HepG2 (cell line): ENCODE data around the gene EFNB1. TPM values are rescaled to one million over a fixed set of nuclear protein-coding genes. Genes with fewer than 3 reads are reported as not detected.

Source experiments
- ATAC-seq: fragments of 200-7000 bp; cut with Tn5 transposase; 3 replicates; pipeline ENCODE4 v1.9.1; 2020; ENCODE audit warnings: mild to moderate bottlenecking, moderate library complexity
- BruUV-seq: library from RNA; stranded (reverse); fragments of 400-500 nt; replicated peaks from 2 replicates; lab custom pipeline; 2021; lab: Mats Ljungman, UMichigan
- CTCF ChIA-PET: fragments of 300-600 bp; formaldehyde crosslinking; extraction: SDS; loops from one replicate; lab custom pipeline; 2021; ENCODE audit warnings: low total read pairs, inconsistent platforms, low intra/inter-chr PET ratio; lab: Yijun Ruan, JAX
- POLR2A ChIA-PET: fragments of 350-600 bp; sonication (Branson Sonifier 250); formaldehyde crosslinking; loops from one replicate; lab custom pipeline; 2020; ENCODE audit warnings: antibody characterized with exemption, inconsistent platforms; lab: Yijun Ruan, JAX
- DNase-seq: peaks from one replicate; pipeline ENCODE4 v3.0.0-alpha.2; 2015; ENCODE audit warnings: low spot score
- FAIRE-seq: peaks from 3 replicates; lab custom pipeline; 2011; peaks lifted over from hg19 to GRCh38; lab: Jason Lieb, UNC
- H2AFZ ChIP-seq: one replicate; pipeline ENCODE4 v1.6.1; 2011; ENCODE audit warnings: low read length, inconsistent platforms
- H3K27ac ChIP-seq: fragments of 300-600 bp; 3 replicates; pipeline ENCODE4 v1.8.0; 2011; ENCODE audit warnings: mixed run types, mild to moderate bottlenecking, mixed read lengths, low read length, inconsistent platforms; ENCODE audit not compliant: insufficient read depth; ENCODE audit errors: extremely low read length
- H3K27me3 ChIP-seq, 2 experiments: fragments of 200-600 bp in 1 of 2; 2 replicates in 1 of 2; 3 replicates in 1 of 2; pipeline versions ENCODE4 v1.6.0 to v1.8.0; 2011; ENCODE audit warnings: low read length in 2 of 2, mild to moderate bottlenecking in 2 of 2, moderate library complexity in 2 of 2, inconsistent platforms in 1 of 2; ENCODE audit not compliant: insufficient read depth in 2 of 2, control insufficient read depth in 1 of 2
- H3K36me3 ChIP-seq, 2 experiments: fragments of 200-600 bp in 1 of 2; replicated peaks in 1 of 2; 2 replicates in 1 of 2; 3 replicates in 1 of 2; pipeline versions ENCODE4 v1.5.1 to v1.8.0; 2011; ENCODE audit warnings: low read length in 2 of 2, inconsistent platforms in 1 of 2; ENCODE audit not compliant: insufficient read depth in 2 of 2, control insufficient read depth in 1 of 2
- H3K4me1 ChIP-seq: 2 replicates; pipeline ENCODE4 v1.5.1; 2012; ENCODE audit warnings: low read length, inconsistent platforms; ENCODE audit not compliant: insufficient read depth
- H3K4me2 ChIP-seq: 2 replicates; pipeline ENCODE4 v1.6.0; 2011; ENCODE audit warnings: low read depth, low read length, inconsistent platforms
- H3K4me3 ChIP-seq, 3 experiments: fragments of 200-600 bp in 1 of 3; sonication (generic), shearing (Covaris generic) in 1 of 3; replicated peaks in 1 of 3; 2 replicates each; pipeline ENCODE4 v1.5.1; 2011 to 2016; ENCODE audit warnings: low read length in 3 of 3, inconsistent platforms in 2 of 3, low read depth in 2 of 3, mild to moderate bottlenecking in 2 of 3, control low read depth in 1 of 3, mixed read lengths in 1 of 3; ENCODE audit not compliant: insufficient read depth in 1 of 3
- H3K79me2 ChIP-seq: one replicate; pipeline ENCODE4 v1.6.1; 2011; ENCODE audit warnings: low read length, inconsistent platforms; ENCODE audit not compliant: insufficient read depth
- H3K9ac ChIP-seq: 2 replicates; pipeline ENCODE4 v1.6.0; 2011; ENCODE audit warnings: mild to moderate bottlenecking, low read depth, low read length, inconsistent platforms; ENCODE audit not compliant: insufficient read depth
- H3K9me3 ChIP-seq: 2 replicates; pipeline ENCODE4 v1.5.1; 2012; ENCODE audit warnings: mild to moderate bottlenecking, low read length
- H4K20me1 ChIP-seq: 2 replicates; pipeline ENCODE4 v1.6.0; 2011; ENCODE audit warnings: inconsistent platforms, mild to moderate bottlenecking, low read length, moderate library complexity; ENCODE audit not compliant: insufficient read depth
- CCAR2 ChIP-seq: fragments of 200-400 bp; formaldehyde crosslinking; optimal IDR thresholded peaks from 2 replicates; pipeline ENCODE3; 2018; ENCODE audit warnings: low read depth, mild to moderate bottlenecking, low read length, moderate library complexity
- DDIT3 ChIP-seq: sonication (generic); formaldehyde crosslinking; IDR thresholded peaks from 2 replicates; pipeline ENCODE4 v1.4.0; 2020; ENCODE audit warnings: mild to moderate bottlenecking, missing genetic modification reagents
- ETS1 ChIP-seq: sonication (generic); formaldehyde crosslinking; IDR thresholded peaks from 2 replicates; pipeline ENCODE4 v1.4.0; 2020; ENCODE audit warnings: missing genetic modification reagents
- HOXA5 ChIP-seq: sonication (generic); formaldehyde crosslinking; IDR thresholded peaks from 2 replicates; pipeline ENCODE4 v1.4.0; 2020; ENCODE audit warnings: missing genetic modification reagents
- KAT7 ChIP-seq: IDR thresholded peaks from 2 replicates; pipeline ENCODE4 v1.6.1; 2018; ENCODE audit warnings: borderline replicate concordance, missing compliant biosample characterization
- KAT8 ChIP-seq: IDR thresholded peaks from 2 replicates; pipeline ENCODE4 v1.6.1; 2016; ENCODE audit warnings: missing genetic modification reagents, missing compliant biosample characterization
- KDM5B ChIP-seq: sonication (generic); formaldehyde crosslinking; IDR thresholded peaks from 2 replicates; pipeline ENCODE4 v1.4.0; 2020; ENCODE audit warnings: missing genetic modification reagents, mild to moderate bottlenecking, borderline replicate concordance
- MED1 ChIP-seq: sonication (generic); formaldehyde crosslinking; IDR thresholded peaks from 2 replicates; pipeline ENCODE4 v1.4.0; 2020; ENCODE audit warnings: missing genetic modification reagents
- MEF2D ChIP-seq: sonication (generic); formaldehyde crosslinking; IDR thresholded peaks from 2 replicates; pipeline ENCODE4 v1.5.1; 2020; ENCODE audit warnings: mild to moderate bottlenecking, missing genetic modification reagents
- MLXIP ChIP-seq: sonication (generic); formaldehyde crosslinking; IDR thresholded peaks from 2 replicates; pipeline ENCODE4 v1.9.0; 2021; ENCODE audit warnings: missing genetic modification reagents, borderline replicate concordance
- PRPF4 ChIP-seq: fragments of 200-400 bp; formaldehyde crosslinking; IDR thresholded peaks from 2 replicates; pipeline ENCODE4 v1.6.1; 2016; ENCODE audit warnings: low read length, low read depth; ENCODE audit not compliant: poor library complexity, severe bottlenecking
- THAP9 ChIP-seq: sonication (generic); formaldehyde crosslinking; IDR thresholded peaks from 2 replicates; pipeline ENCODE4; 2020; ENCODE audit warnings: missing genetic modification reagents, mild to moderate bottlenecking, borderline replicate concordance
- ZNF235 ChIP-seq: sonication (generic); formaldehyde crosslinking; IDR thresholded peaks from 2 replicates; pipeline ENCODE4 v1.8.1; 2023; ENCODE audit warnings: mild to moderate bottlenecking, missing genetic modification reagents, borderline replicate concordance
- ZNF335 ChIP-seq: sonication (generic); formaldehyde crosslinking; IDR thresholded peaks from 2 replicates; pipeline ENCODE4 v1.4.0; 2020; ENCODE audit warnings: missing genetic modification reagents
- ZNF564 ChIP-seq: sonication (generic); formaldehyde crosslinking; IDR thresholded peaks from 2 replicates; pipeline ENCODE4 v1.8.1; 2023; ENCODE audit warnings: mild to moderate bottlenecking, missing genetic modification reagents
- ZNF614 ChIP-seq: IDR thresholded peaks from 2 replicates; pipeline ENCODE4 v1.6.1; 2018; ENCODE audit warnings: missing biosample characterization, missing genetic modification reagents, inconsistent platforms, borderline replicate concordance
- ZNF773 ChIP-seq: sonication (generic); formaldehyde crosslinking; IDR thresholded peaks from 2 replicates; pipeline ENCODE4 v1.4.0; 2020; ENCODE audit warnings: missing genetic modification reagents, borderline replicate concordance
- WGBS: methylation state at CpG from one replicate; pipeline ENCODE4 v1.1.6; 2017; ENCODE audit warnings: low lambda C conversion rate; 5-methylcytosine and 5-hydroxymethylcytosine counted together
- in situ Hi-C: cut with HindIII; loops from 2 replicates; pipeline ENCODE4 v1.10.0; 2017; ENCODE audit warnings: low pct_unique_long_range_greater_than_20kb; ENCODE audit not compliant: extremely low pct_ligation_motif_present
- intact Hi-C: fragments of 100-400 bp; cut with micrococcal nuclease; formaldehyde crosslinking; loops from one replicate; pipeline ENCODE4 v1.10.0; 2022; ENCODE audit not compliant: unreplicated experiment
- polyA plus RNA-seq, 8 experiments: library from polyadenylated mRNA; depleted of rRNA in 3 of 8; stranded (reverse) in 7 of 8; unstranded in 1 of 8; fragments of >200 nt; fragmentation: Illumina TruSeq in 4 of 8; extraction: Trizol in 4 of 8; gene quantifications; 2 replicates each; pipeline versions ENCODE4 v1.2.1 to v1.2.3, GENCODE V29; 2011 to 2016; ENCODE audit warnings: low read depth in 4 of 8, missing spikeins in 1 of 8, mixed read lengths in 1 of 8; ENCODE audit not compliant: insufficient read depth in 1 of 8
- total RNA-seq, 5 experiments: library from RNA; depleted of rRNA; stranded (reverse); fragments of >200 nt; fragmentation: Illumina TruSeq; extraction: Trizol; gene quantifications; 2 replicates each; pipeline ENCODE4 v1.2.3, GENCODE V29; 2016; ENCODE audit warnings: low read depth in 1 of 5

EFNB1 gene
- total and polyA plus RNA-seq, 2 of the 13 experiments (the other 11 are each of a cell fraction or from before 2014, with no cell fraction given): 4.0 to 4.1 TPM

- no peak overlapping the region for H3K27ac ChIP-seq
- POLR2A ChIA-PET: no interaction called here
- H3K36me3 ChIP-seq: no peaks in the 10 kb centered on the region
- H3K4me1 ChIP-seq: peaks cover 17% of the 10 kb centered on the region
- ATAC-seq (no peak), FAIRE-seq (no peak), DNase-seq (no peak)
- 0% methylated on average over 1 of the region's 2 CpGs for WGBS
- in situ Hi-C loops (no loop called here), intact Hi-C loops (no loop called here)
- no peak overlapping the region for H3K4me3 ChIP-seq
- BruUV-seq: no TSS peak
- H4K20me1 ChIP-seq: no peaks in the 10 kb centered on the region
- H3K9me3 ChIP-seq: no peaks in the 10 kb centered on the region
- CTCF ChIA-PET: no interaction called here
- no peak overlapping the region for H2AFZ ChIP-seq
- H3K9ac ChIP-seq: no peak overlapping the region
- H3K79me2 ChIP-seq: no peaks in the 10 kb centered on the region
- TF ChIP-seq ZNF235 (CRISPR knock-in tag) (no peak), KAT8 (CRISPR knock-in tag) (no peak), KDM5B (CRISPR knock-in tag) (no peak), ZNF335 (CRISPR knock-in tag) (no peak), ZNF564 (CRISPR knock-in tag) (no peak), ZNF614 (CRISPR knock-in tag) (no peak), HOXA5 (no peak), MED1 (CRISPR knock-in tag) (no peak), PRPF4 (no peak), MEF2D (CRISPR knock-in tag) (no peak), ZNF773 (CRISPR knock-in tag) (no peak), DDIT3 (CRISPR knock-in tag) (no peak), MLXIP (CRISPR knock-in tag) (no peak), CCAR2 (no peak), ETS1 (no peak), THAP9 (CRISPR knock-in tag) (no peak), KAT7 (CRISPR knock-in tag) (no peak)
- no peak overlapping the region for H3K4me2 ChIP-seq
- H3K27me3 ChIP-seq: no peaks in the 10 kb centered on the region
These were observed 43.4 kb downstream of the EFNB1 start for GRCh38 chrX:68872171-68872570.
